HEK293 (cell line): ENCODE data around the gene RHBDD1.

Source experiments
- CTCF ChIA-PET: fragments of 350-600 bp; formaldehyde crosslinking; extraction: SDS; loops from one replicate; lab custom pipeline; 2021; ENCODE audit warnings: antibody characterized with exemption; lab: Yijun Ruan, JAX
- POLR2A ChIA-PET: fragments of 300-600 bp; formaldehyde crosslinking; extraction: SDS; loops from one replicate; lab custom pipeline; 2020; ENCODE audit warnings: antibody characterized with exemption, inconsistent platforms; lab: Yijun Ruan, JAX
- H3K27ac ChIP-seq: fragments of 200-500 bp; sonication (Bioruptor generic); 2 replicates; pipeline ENCODE4 v1.5.1; 2014; ENCODE audit warnings: low read depth, low read length, control low read depth, inconsistent platforms; ENCODE audit errors: extremely low read depth
- H3K36me3 ChIP-seq, 2 experiments: fragments of 200-500 bp in 1 of 2; sonication (Bioruptor generic) in 1 of 2; 1 replicate in 1 of 2; 2 replicates in 1 of 2; pipeline ENCODE4 v1.5.1; 2014 to 2017; ENCODE audit warnings: inconsistent platforms in 2 of 2, low read length in 2 of 2; ENCODE audit not compliant: control insufficient read depth in 2 of 2, insufficient read depth in 1 of 2
- H3K4me1 ChIP-seq: fragments of 200-500 bp; sonication (Bioruptor generic); 2 replicates; pipeline ENCODE4 v1.5.1; 2014; ENCODE audit warnings: mild to moderate bottlenecking, low read length, inconsistent platforms; ENCODE audit not compliant: control insufficient read depth, insufficient read depth
- H3K4me3 ChIP-seq: 2 replicates; pipeline ENCODE4 v1.5.1; 2011; ENCODE audit warnings: low read depth, mild to moderate bottlenecking, control low read depth, low read length, moderate library complexity
- H3K9me3 ChIP-seq: fragments of 200-500 bp; sonication (Bioruptor generic); 2 replicates; pipeline ENCODE4 v1.5.1; 2014; ENCODE audit warnings: low read depth, low read length, inconsistent platforms; ENCODE audit not compliant: control insufficient read depth, insufficient read depth
- EGR2 ChIP-seq: fragments of 450-650 bp; formaldehyde crosslinking; IDR thresholded peaks from 2 replicates; pipeline ENCODE4 v1.5.1; 2016; ENCODE audit warnings: low read depth, missing biosample characterization, missing genetic modification characterization
- GLIS1 ChIP-seq: fragments of 450-650 bp; formaldehyde crosslinking; IDR thresholded peaks from 2 replicates; pipeline ENCODE4 v1.5.1; 2016; ENCODE audit warnings: missing biosample characterization, missing genetic modification characterization
- GLIS2 ChIP-seq: fragments of 450-650 bp; formaldehyde crosslinking; IDR thresholded peaks from 2 replicates; pipeline ENCODE4 v1.5.1; 2016; ENCODE audit warnings: missing biosample characterization, missing genetic modification characterization
- KLF16 ChIP-seq: fragments of 450-650 bp; formaldehyde crosslinking; IDR thresholded peaks from 2 replicates; pipeline ENCODE4 v1.5.1; 2017; ENCODE audit warnings: missing biosample characterization, missing genetic modification characterization
- OSR2 ChIP-seq: fragments of 450-650 bp; formaldehyde crosslinking; IDR thresholded peaks from 2 replicates; pipeline ENCODE4 v1.5.1; 2016; ENCODE audit warnings: missing biosample characterization, missing genetic modification characterization
- ZIC2 ChIP-seq: fragments of 450-650 bp; formaldehyde crosslinking; IDR thresholded peaks from 2 replicates; pipeline ENCODE4 v1.5.1; 2016; ENCODE audit warnings: missing biosample characterization, missing genetic modification characterization
- ZNF24 ChIP-seq: fragments of 450-650 bp; formaldehyde crosslinking; IDR thresholded peaks from 2 replicates; pipeline ENCODE4 v1.5.1; 2016; ENCODE audit warnings: missing biosample characterization, missing genetic modification characterization
- ZNF311 ChIP-seq: fragments of 450-650 bp; formaldehyde crosslinking; IDR thresholded peaks from 2 replicates; pipeline ENCODE4 v1.5.1; 2017; ENCODE audit warnings: missing biosample characterization, missing genetic modification characterization, borderline replicate concordance
- ZNF660 ChIP-seq: fragments of 450-650 bp; IDR thresholded peaks from 2 replicates; pipeline ENCODE4 v1.5.1; 2018; ENCODE audit warnings: missing biosample characterization, mild to moderate bottlenecking, missing genetic modification characterization
- ZNF777 ChIP-seq: fragments of 450-650 bp; formaldehyde crosslinking; IDR thresholded peaks from 2 replicates; pipeline ENCODE4 v1.5.1; 2017; ENCODE audit warnings: missing biosample characterization, missing genetic modification characterization, borderline replicate concordance
- TF ChIP-seq, protein P1 (sequence below): fragments of 450-650 bp; formaldehyde crosslinking; IDR thresholded peaks from 2 replicates; pipeline ENCODE4 v1.5.1; 2016; ENCODE audit warnings: missing biosample characterization, missing genetic modification characterization
- TF ChIP-seq, protein P2 (sequence below): fragments of 450-650 bp; formaldehyde crosslinking; IDR thresholded peaks from 2 replicates; pipeline ENCODE4 v1.5.1; 2016; ENCODE audit warnings: missing biosample characterization, missing genetic modification characterization
- TF ChIP-seq, protein P3 (sequence below): fragments of 450-650 bp; formaldehyde crosslinking; IDR thresholded peaks from 2 replicates; pipeline ENCODE4 v1.5.1; 2016; ENCODE audit warnings: missing biosample characterization, missing genetic modification characterization
- TF ChIP-seq, protein P4 (sequence below): fragments of 450-650 bp; formaldehyde crosslinking; IDR thresholded peaks from 2 replicates; pipeline ENCODE4 v1.5.1; 2016; ENCODE audit warnings: missing biosample characterization, missing genetic modification characterization

The RHBDD1 gene

DNA sequence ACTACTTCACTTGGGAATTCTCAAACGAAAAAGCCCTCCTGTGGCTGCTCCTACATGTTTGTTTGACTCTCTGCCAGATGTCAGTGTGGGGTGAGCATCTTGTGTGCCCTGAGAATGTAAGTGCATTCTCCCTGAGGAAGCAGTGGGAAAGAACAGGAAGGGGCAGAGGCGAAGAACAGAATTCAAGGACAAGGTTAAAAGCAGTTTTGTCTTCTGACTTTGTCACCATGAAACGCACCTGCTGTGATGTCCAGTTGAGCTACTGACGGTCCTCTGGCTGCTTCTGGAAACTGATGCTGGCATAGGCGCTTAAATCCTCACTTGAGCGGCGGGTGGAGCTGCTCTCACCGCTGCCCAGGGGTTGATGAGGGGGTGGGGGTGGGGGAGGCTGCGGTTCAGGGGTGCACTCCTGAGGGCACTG, 41.1 kb upstream of the RHBDD1 start:
- ChIA-PET POLR2A (interaction anchor here (1.2 to 1.4 kb wide), 2 partner anchors 53 to 54 kb away, joined by 3 to 5 read pairs; no protein-coding TSS in a partner anchor), CTCF (interaction anchor here (0.6 to 1.1 kb wide), 6 partner anchors 8 to 905 kb away, joined by 3 to 7 read pairs (median 3); no protein-coding TSS in a partner anchor)
- Histone ChIP-seq H3K9me3 (no peaks in the 10 kb centered on the region), H3K4me3 (peak overlapping the region; percentile 29), H3K4me1 (peaks cover 19% of the 10 kb centered on the region), H3K27ac (peak overlapping the region; percentile 73)
- no peak for TF ChIP-seq ZNF311 (tag by site-specific recombination)
- peak; percentile 75 for TF ChIP-seq ZIC2 (tag by site-specific recombination)
- TF ChIP-seq GLIS1 (tag by site-specific recombination), result peak; percentile 60; the same call in 1 of the 2 replicates
- TF ChIP-seq, all 188 proteins: peak for 2
- H3K36me3 ChIP-seq, result peaks cover 0 to 31% of the 10 kb centered on the region in 2 experiments; a peak in 1 of 3 replicates

DNA sequence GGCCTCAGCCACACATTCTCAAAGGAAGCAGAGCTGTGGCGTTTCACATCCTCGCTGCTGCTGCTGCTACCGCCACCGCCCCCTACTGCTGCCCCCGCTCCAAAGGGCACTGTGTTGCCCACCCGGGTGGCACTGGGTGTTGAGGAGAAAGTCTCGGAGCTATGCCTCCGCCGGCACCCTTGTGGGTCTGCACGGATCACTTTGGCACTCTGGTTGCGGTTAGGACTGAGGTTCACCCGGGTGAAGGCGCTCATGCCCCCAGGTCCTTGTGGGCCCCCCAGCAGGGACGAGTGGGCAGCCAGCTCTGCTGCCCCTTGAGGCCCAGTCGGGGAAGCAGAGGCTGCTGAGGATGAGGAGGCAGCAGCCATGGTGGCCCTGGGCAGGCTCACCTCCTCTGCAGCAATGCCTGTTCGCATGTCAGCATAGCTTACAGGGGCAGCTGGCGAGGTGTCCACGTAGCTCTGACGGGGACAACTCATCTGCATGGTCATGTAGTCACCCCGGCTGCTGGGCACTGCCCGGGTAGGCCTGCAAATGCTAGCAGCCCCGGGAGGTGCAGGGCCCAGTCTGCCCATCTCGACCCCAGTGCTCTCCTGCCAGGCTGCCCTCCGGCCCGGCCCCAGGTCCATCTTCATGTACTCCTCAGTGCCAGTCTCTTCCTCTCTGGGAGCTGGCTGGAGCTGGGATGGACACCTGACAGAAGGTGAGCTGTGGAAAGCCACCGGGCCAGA, 40.4 kb upstream of the RHBDD1 start:
- CTCF ChIA-PET, result interaction anchor here (0.6 to 1.1 kb wide), 5 partner anchors 58 to 906 kb away, joined by 3 to 4 read pairs (median 3); no protein-coding TSS in a partner anchor
- Histone ChIP-seq H3K4me1 (peaks cover 19% of the 10 kb centered on the region), H3K36me3 (peaks cover 0 to 31% of the 10 kb centered on the region in 2 experiments; a peak in 1 of 3 replicates), H3K27ac (peak overlapping the region; percentile 73; the same call in 1 of the 2 replicates), H3K9me3 (no peaks in the 10 kb centered on the region), H3K4me3 (no peak overlapping the region)
- no peak for TF ChIP-seq EGR2 (tag by site-specific recombination)
- TF ChIP-seq, protein P1, sequence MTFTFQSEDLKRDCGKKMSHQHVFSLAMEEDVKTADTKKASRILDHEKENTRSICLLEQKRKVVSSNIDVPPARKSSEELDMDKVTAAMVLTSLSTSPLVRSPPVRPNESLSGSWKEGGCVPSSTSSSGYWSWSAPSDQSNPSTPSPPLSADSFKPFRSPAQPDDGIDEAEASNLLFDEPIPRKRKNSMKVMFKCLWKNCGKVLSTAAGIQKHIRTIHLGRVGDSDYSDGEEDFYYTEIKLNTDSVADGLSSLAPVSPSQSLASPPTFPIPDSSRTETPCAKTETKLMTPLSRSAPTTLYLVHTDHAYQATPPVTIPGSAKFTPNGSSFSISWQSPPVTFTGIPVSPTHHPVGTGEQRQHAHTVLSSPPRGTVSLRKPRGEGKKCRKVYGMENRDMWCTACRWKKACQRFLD (tag by site-specific recombination), result no peak
- no peak for TF ChIP-seq ZNF660 (tag by site-specific recombination)
- no peak for TF ChIP-seq OSR2 (tag by site-specific recombination)
- TF ChIP-seq ZNF777 (tag by site-specific recombination), result no peak
- TF ChIP-seq, protein P2, sequence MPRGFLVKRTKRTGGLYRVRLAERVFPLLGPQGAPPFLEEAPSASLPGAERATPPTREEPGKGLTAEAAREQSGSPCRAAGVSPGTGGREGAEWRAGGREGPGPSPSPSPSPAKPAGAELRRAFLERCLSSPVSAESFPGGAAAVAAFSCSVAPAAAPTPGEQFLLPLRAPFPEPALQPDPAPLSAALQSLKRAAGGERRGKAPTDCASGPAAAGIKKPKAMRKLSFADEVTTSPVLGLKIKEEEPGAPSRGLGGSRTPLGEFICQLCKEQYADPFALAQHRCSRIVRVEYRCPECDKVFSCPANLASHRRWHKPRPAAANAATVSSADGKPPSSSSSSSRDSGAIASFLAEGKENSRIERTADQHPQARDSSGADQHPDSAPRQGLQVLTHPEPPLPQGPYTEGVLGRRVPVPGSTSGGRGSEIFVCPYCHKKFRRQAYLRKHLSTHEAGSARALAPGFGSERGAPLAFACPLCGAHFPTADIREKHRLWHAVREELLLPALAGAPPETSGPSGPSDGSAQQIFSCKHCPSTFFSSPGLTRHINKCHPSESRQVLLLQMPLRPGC (tag by site-specific recombination), result no peak
- no peak for TF ChIP-seq ZNF24 (tag by site-specific recombination)
- no peak for TF ChIP-seq KLF16
- TF ChIP-seq, protein P3, sequence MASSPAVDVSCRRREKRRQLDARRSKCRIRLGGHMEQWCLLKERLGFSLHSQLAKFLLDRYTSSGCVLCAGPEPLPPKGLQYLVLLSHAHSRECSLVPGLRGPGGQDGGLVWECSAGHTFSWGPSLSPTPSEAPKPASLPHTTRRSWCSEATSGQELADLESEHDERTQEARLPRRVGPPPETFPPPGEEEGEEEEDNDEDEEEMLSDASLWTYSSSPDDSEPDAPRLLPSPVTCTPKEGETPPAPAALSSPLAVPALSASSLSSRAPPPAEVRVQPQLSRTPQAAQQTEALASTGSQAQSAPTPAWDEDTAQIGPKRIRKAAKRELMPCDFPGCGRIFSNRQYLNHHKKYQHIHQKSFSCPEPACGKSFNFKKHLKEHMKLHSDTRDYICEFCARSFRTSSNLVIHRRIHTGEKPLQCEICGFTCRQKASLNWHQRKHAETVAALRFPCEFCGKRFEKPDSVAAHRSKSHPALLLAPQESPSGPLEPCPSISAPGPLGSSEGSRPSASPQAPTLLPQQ (tag by site-specific recombination), result no peak
- peak; percentile 57 for TF ChIP-seq GLIS2 (tag by site-specific recombination)
- TF ChIP-seq ZNF311 (tag by site-specific recombination), result no peak
- TF ChIP-seq, protein P4, sequence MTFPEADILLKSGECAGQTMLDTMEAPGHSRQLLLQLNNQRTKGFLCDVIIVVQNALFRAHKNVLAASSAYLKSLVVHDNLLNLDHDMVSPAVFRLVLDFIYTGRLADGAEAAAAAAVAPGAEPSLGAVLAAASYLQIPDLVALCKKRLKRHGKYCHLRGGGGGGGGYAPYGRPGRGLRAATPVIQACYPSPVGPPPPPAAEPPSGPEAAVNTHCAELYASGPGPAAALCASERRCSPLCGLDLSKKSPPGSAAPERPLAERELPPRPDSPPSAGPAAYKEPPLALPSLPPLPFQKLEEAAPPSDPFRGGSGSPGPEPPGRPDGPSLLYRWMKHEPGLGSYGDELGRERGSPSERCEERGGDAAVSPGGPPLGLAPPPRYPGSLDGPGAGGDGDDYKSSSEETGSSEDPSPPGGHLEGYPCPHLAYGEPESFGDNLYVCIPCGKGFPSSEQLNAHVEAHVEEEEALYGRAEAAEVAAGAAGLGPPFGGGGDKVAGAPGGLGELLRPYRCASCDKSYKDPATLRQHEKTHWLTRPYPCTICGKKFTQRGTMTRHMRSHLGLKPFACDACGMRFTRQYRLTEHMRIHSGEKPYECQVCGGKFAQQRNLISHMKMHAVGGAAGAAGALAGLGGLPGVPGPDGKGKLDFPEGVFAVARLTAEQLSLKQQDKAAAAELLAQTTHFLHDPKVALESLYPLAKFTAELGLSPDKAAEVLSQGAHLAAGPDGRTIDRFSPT (tag by site-specific recombination), result 0 out of 2 replicates have a peak, but pooled peaks have one; percentile 21
- POLR2A ChIA-PET, result interaction anchor here (1.2 to 1.4 kb wide), 2 partner anchors 23 to 53 kb away, joined by 3 read pairs; no protein-coding TSS in a partner anchor
